ENCODE results near the gene TCF7.

Gene TCF7

DNA sequence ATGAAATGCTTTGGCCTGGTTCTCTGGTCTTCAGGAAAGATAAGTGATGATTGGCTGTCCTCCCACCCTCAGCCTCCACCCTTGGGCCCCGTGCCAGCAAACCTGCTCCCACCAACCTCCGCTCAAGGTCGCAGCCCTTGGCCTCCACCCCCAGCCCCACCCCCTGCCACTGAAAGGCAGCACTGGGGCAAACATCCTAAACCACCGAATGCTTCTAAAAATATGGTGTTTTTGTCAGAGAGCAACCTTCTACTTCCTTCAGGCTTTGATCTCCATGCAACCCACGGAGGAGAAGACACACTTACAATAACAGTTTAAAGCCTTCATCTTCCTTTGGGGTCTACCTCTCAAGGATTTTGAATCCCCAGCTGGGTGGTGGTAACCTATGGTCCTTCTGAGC is 24.0 kb upstream of the TCF7 start:
- no peak for TF ChIP-seq ZFX (IDR thresholded peaks at IDR 0.05)
- TF ChIP-seq, protein P1, sequence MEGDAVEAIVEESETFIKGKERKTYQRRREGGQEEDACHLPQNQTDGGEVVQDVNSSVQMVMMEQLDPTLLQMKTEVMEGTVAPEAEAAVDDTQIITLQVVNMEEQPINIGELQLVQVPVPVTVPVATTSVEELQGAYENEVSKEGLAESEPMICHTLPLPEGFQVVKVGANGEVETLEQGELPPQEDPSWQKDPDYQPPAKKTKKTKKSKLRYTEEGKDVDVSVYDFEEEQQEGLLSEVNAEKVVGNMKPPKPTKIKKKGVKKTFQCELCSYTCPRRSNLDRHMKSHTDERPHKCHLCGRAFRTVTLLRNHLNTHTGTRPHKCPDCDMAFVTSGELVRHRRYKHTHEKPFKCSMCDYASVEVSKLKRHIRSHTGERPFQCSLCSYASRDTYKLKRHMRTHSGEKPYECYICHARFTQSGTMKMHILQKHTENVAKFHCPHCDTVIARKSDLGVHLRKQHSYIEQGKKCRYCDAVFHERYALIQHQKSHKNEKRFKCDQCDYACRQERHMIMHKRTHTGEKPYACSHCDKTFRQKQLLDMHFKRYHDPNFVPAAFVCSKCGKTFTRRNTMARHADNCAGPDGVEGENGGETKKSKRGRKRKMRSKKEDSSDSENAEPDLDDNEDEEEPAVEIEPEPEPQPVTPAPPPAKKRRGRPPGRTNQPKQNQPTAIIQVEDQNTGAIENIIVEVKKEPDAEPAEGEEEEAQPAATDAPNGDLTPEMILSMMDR (conservative IDR thresholded peaks at IDR 0.05) = no peak
- no peak overlapping the region for H3K27ac ChIP-seq

DNA sequence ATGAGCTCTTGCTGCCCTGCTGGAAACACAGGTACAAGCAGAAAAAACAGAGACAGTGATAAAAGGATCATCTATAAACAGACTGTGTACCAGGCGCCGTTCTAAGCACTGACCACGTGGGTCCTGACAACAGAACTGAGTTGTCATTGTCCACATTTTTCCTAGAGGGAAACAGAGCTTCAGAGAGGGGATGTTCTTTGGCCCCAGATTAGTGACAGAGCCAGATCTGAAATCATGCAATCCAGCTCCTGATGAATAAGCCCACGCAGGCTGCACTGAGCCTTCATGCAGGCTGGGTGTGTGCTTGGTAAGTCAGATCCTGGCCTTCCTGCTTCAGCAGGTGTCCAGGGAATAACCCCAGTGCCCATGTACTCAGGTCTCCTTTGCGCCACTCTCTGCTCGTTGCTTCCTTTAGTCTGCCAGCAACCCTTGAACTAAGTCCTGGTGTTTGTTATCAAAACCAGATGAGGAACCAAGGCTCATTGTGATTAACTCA is 22.8 kb upstream of the TCF7 start:
- TF ChIP-seq ZFX (IDR thresholded peaks at IDR 0.05) = no peak
- TF ChIP-seq, protein P1 (conservative IDR thresholded peaks at IDR 0.05) = no peak
- H3K27ac ChIP-seq = no peak overlapping the region

DNA sequence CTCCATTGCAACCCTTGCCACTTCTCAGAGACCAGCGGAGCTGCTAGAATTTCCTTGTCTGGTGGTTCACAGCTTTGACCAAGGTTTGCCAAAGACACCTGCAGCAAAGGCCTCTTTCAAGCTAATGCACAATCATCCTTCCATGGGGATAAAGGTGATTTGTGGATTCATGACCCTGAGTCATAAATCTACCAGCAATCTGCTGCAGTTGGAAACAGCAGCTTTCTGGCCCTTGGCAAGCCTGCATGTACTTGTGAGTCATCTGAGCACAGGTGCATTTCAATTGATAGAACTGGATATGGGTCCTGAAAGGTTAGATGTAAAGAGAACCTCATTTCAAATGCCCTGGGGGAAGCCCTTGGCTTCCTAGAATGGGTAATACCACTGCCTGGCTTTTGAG is 21.6 kb upstream of the TCF7 start:
- no peak overlapping the region for H3K27ac ChIP-seq
- TF ChIP-seq, protein P1 (conservative IDR thresholded peaks at IDR 0.05) = no peak
- TF ChIP-seq ZFX (IDR thresholded peaks at IDR 0.05) = no peak

DNA sequence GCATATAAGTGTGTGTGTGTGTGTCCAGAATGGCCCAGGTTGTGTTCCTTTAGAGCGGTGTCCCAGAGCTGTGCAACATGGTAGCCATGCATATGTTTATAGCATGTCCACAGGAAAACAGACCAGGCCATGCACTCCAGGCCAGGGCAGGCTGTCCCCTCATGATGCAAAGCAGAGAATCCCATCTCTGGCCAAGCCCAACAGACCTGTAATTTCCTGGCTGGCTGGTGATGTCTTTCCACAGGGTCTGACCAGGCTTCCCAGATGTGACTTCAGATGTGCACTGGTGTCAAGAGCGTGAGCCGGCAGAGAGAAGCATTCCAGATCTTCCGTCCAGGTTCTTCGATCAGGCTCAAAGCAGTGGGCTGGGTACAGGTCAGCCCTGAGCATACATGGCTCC is 21.1 kb upstream of the TCF7 start:
- TF ChIP-seq, protein P1 (conservative IDR thresholded peaks at IDR 0.05) = no peak
- no peak for TF ChIP-seq ZFX (IDR thresholded peaks at IDR 0.05)

DNA sequence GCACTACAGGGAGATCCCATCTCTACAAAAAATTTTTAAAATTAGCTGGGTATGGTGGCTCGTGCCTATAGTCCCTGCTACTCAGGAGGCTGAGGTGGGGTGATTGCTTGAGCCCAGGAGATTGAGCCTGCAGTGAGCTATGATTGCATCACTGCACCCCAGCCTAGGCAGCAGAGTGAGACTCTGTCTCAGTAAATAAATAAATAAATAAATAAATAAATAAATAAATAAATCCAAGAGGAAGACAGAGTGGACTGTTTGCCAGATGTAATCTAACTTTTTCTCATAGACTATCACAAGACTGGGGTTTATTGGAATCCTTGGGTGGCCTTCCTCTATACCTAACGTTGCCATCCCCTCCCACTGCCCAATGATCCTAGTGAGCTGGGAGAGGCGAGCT is 19.2 kb upstream of the TCF7 start:
- no peak for TF ChIP-seq ZFX (IDR thresholded peaks at IDR 0.05)
- TF ChIP-seq, protein P1 (conservative IDR thresholded peaks at IDR 0.05) = no peak
- H3K27ac ChIP-seq = no peak overlapping the region

More for the DNA sequence above, 21.1 kb upstream of the TCF7 start:
- no peak overlapping the region for H3K27ac ChIP-seq

DNA sequence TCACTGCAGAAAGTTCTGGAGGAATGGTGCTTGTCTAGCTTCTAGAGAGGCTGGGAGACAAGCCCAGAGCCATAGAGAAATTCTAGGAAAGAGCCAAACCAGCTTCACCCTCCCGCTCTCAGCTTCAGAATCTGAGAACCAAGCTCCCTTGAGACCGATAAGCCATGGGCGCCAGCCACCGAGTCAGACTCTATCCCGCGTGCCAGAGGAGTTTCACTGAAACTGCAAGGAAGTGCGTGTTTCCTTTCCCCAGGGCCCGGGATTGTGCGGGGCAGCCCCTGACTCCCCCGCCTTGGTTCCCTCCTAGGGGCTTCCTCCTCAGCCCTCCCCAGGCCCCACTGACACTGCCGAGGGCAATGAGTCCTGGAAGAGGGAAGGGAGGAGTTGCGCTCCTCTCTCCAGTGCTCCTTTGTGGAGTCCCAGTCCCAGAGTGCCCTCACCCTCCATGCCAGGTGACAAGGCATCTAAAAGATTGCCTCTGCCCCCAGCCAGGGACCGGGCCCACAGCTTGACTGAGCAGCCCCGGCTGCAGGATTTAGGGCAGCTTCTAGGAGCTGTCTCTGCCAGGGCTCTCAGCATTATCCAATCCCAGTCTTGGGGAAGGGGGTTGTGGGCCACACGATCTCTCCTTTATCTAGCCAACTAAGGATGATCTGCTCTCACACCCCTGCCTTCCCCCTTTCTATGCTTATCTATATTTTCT is 18.4 kb upstream of the TCF7 start:
- TF ChIP-seq ZFX (IDR thresholded peaks at IDR 0.05) = no peak
- TF ChIP-seq, protein P1 (conservative IDR thresholded peaks at IDR 0.05) = no peak
- no peak overlapping the region for H3K27ac ChIP-seq

DNA sequence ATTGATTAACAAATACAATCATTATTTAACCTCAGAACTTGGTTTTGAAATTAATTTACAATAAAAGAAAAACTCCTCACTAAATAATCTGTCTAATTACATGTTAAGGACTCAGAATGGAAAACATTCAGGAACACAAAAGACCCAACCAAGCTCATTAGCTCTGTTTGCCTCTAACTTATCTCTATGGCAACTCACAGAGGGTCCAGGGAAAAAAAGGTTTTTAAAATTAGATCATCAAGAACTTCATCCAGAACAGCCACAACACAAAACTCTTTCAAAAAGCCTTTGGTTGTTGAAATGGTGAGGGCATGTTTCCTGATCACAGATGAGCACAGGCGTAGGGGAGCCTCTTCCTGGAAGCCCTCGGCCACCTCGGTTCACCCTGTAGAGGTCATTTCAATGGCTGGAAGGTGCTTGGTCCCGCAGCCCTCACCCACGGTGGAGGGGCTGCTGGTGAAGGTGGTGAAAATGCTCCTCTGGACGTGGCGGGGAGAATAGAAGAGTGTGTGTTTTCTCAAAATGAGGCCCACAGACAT is 17.2 kb upstream of the TCF7 start:
- H3K27ac ChIP-seq = no peak overlapping the region
- no peak for TF ChIP-seq ZFX (IDR thresholded peaks at IDR 0.05)
- TF ChIP-seq, protein P1 (conservative IDR thresholded peaks at IDR 0.05) = no peak

Measured in C4-2B (cell line).